ENCODE data around the gene SRP19. TPM values are rescaled to one million over a fixed set of nuclear protein-coding genes. Genes with fewer than 3 reads are reported as not detected.

SRP19 gene
- total RNA-seq, 2 experiments from 2014 or later: 66.5 to 67.3 TPM

Other genes starting within 250 kb of the SRP19 start
- gene APC, start 123.4 kb upstream of the SRP19 start, total RNA-seq: 10 to 100 TPM; 19.5 to 19.8 TPM
- gene REEP5, start 60.9 kb downstream of the SRP19 start, total RNA-seq: 10 to 100 TPM; 40.0 to 45.3 TPM
- 10 to 100 TPM; 78.0 to 78.7 TPM for gene DCP2, start 115.5 kb downstream of the SRP19 start, total RNA-seq

Data from activated naive CD8-positive, alpha-beta T cell treated with anti-CD3 and anti-CD28 coated beads for 36 hours (primary cell).